ENCODE results near the gene AP4B1. TPM values are rescaled to one million over a fixed set of nuclear protein-coding genes. Genes with fewer than 3 reads are reported as not detected.

Gene AP4B1
- polyA plus RNA-seq, 1 donor from 2014 or later, result 178 TPM

- H3F3A ChIP-seq (ENCODE audit: insufficient read depth, low read length, poor library complexity, severe bottlenecking), result no peaks in the 10 kb centered on the region
- H4K20me1 ChIP-seq (ENCODE audit: insufficient read depth), result no peaks in the 10 kb centered on the region
- no peak within 1 kb of the TSS for H3K4me2 ChIP-seq (ENCODE audit: low read length)
- H3K27ac ChIP-seq (ENCODE audit: low read length), result no peak within 1 kb of the TSS
- no peak within 1 kb of the TSS for H2AFZ ChIP-seq (ENCODE audit: low read depth, low read length)
- H3K9me2 ChIP-seq (ENCODE audit: insufficient read depth, low read length), result no peaks in the 10 kb centered on the region
- H3K9ac ChIP-seq (ENCODE audit: low read length), result no peak within 1 kb of the TSS
- no peaks in the 10 kb centered on the region for H3K9me3 ChIP-seq (ENCODE audit: low read length)
- no peak for TF ChIP-seq EP300 (conservative IDR thresholded peaks at IDR 0.05; ENCODE audit: poor library complexity, severe bottlenecking)
- no peak for TF ChIP-seq SMC3 (conservative IDR thresholded peaks at IDR 0.05; ENCODE audit: poor library complexity)
- TF ChIP-seq CTCF (IDR thresholded peaks at IDR 0.05; ENCODE audit: poor library complexity, severe bottlenecking), result no peak
- no peak for TF ChIP-seq RAD21 (conservative IDR thresholded peaks at IDR 0.05)
- no peak for TF ChIP-seq REST (IDR thresholded peaks at IDR 0.05; ENCODE audit: borderline replicate concordance)
- no peak for TF ChIP-seq MXI1 (conservative IDR thresholded peaks at IDR 0.05; ENCODE audit: poor library complexity, severe bottlenecking)
- TF ChIP-seq TAF1 (IDR thresholded peaks at IDR 0.05; ENCODE audit: low read depth), result no peak
- no peak for TF ChIP-seq EZH2 (IDR thresholded peaks at IDR 0.05; ENCODE audit: borderline replicate concordance, insufficient read depth, low read length, poor library complexity, severe bottlenecking)
- TF ChIP-seq POLR2AphosphoS5 (IDR thresholded peaks at IDR 0.05), result no peak
- no peaks in the 10 kb centered on the region for H3K36me3 ChIP-seq (ENCODE audit: insufficient read depth, low read length)
- no peaks in the 10 kb centered on the region for H3K79me2 ChIP-seq (replicated peaks; ENCODE audit: insufficient read depth, low read length)
- H3K4me3 ChIP-seq (ENCODE audit: low read length), result no peak within 1 kb of the TSS
- H3K27me3 ChIP-seq (ENCODE audit: insufficient read depth, low read depth, low read length), result no peaks in the 10 kb centered on the region
These were observed 17.0 kb downstream of the AP4B1 start, which contains the start of gene BCL2L15 for GRCh38 chr1:113887402-113888175. Gene BCL2L15, minus strand, starts transcription at chr1:113887581. Its CDS starts 206 bp downstream, at chr1:113887375.

GRCh38 chr1:113886417-113887401 lies 17.9 kb downstream of the AP4B1 start:
- no peak overlapping the region for H2AFZ ChIP-seq (ENCODE audit: low read depth, low read length)

More at GRCh38 chr1:113886417-113887401, 17.9 kb downstream of the AP4B1 start:
- TF ChIP-seq EZH2 (IDR thresholded peaks at IDR 0.05; ENCODE audit: borderline replicate concordance, insufficient read depth, low read length, poor library complexity, severe bottlenecking) (no peak), TAF1 (IDR thresholded peaks at IDR 0.05; ENCODE audit: low read depth) (no peak), RAD21 (conservative IDR thresholded peaks at IDR 0.05) (no peak), MXI1 (conservative IDR thresholded peaks at IDR 0.05; ENCODE audit: poor library complexity, severe bottlenecking) (no peak), CTCF (IDR thresholded peaks at IDR 0.05; ENCODE audit: poor library complexity, severe bottlenecking) (no peak), SMC3 (conservative IDR thresholded peaks at IDR 0.05; ENCODE audit: poor library complexity) (no peak), POLR2AphosphoS5 (IDR thresholded peaks at IDR 0.05) (no peak), REST (IDR thresholded peaks at IDR 0.05; ENCODE audit: borderline replicate concordance) (no peak), EP300 (conservative IDR thresholded peaks at IDR 0.05; ENCODE audit: poor library complexity, severe bottlenecking) (no peak)
- no peaks in the 10 kb centered on the region for H3K36me3 ChIP-seq (ENCODE audit: insufficient read depth, low read length)
- no peaks in the 10 kb centered on the region for H3K27me3 ChIP-seq (ENCODE audit: insufficient read depth, low read depth, low read length)
- H3K27ac ChIP-seq (ENCODE audit: low read length), result no peak overlapping the region
- no peak overlapping the region for H3K4me2 ChIP-seq (ENCODE audit: low read length)
- H3K9me2 ChIP-seq (ENCODE audit: insufficient read depth, low read length), result no peaks in the 10 kb centered on the region
- no peaks in the 10 kb centered on the region for H3F3A ChIP-seq (ENCODE audit: insufficient read depth, low read length, poor library complexity, severe bottlenecking)
- no peaks in the 10 kb centered on the region for H3K9me3 ChIP-seq (ENCODE audit: low read length)
- H3K79me2 ChIP-seq (replicated peaks; ENCODE audit: insufficient read depth, low read length), result no peaks in the 10 kb centered on the region
- H3K9ac ChIP-seq (ENCODE audit: low read length), result no peak overlapping the region
- no peak overlapping the region for H3K4me3 ChIP-seq (ENCODE audit: low read length)
- H4K20me1 ChIP-seq (ENCODE audit: insufficient read depth), result no peaks in the 10 kb centered on the region

Data from neural cell (in vitro differentiated cells).